Measurements from ENCODE around the gene KPNA6. TPM values are rescaled to one million over a fixed set of nuclear protein-coding genes. Genes with fewer than 3 reads are reported as not detected.

Gene KPNA6
- total and polyA plus RNA-seq, 9 of the 15 experiments (the other 6 are each of a cell fraction or from before 2014, with no cell fraction given) = 20.1 to 54.6 (median 32.2) TPM

- 0 out of 2 replicates have a peak, but pooled peaks have one; percentile 28 for TF ChIP-seq CUX1 (CRISPR knock-in tag; IDR thresholded peaks at IDR 0.05)
- no peak for TF ChIP-seq TRIM25 (IDR thresholded peaks at IDR 0.05; ENCODE audit: borderline replicate concordance)
- no peak for TF ChIP-seq HCFC1 (IDR thresholded peaks at IDR 0.05; ENCODE audit: low read depth, low read length)
- TF ChIP-seq TCF15 (CRISPR knock-in tag; IDR thresholded peaks at IDR 0.05) = peak; percentile 84
- TF ChIP-seq CCAR2 (IDR thresholded peaks at IDR 0.05; ENCODE audit: low read depth, low read length) = no peak
- TF ChIP-seq EGR1 (conservative IDR thresholded peaks at IDR 0.05) = no peak
- no peak for TF ChIP-seq GATAD2B (IDR thresholded peaks at IDR 0.05; ENCODE audit: borderline replicate concordance)
- TF ChIP-seq MTA1 (IDR thresholded peaks at IDR 0.05; ENCODE audit: borderline replicate concordance) = no peak
- no peak for TF ChIP-seq ZNF75A (CRISPR knock-in tag; IDR thresholded peaks at IDR 0.05)
- TF ChIP-seq HMG20B (CRISPR knock-in tag; IDR thresholded peaks at IDR 0.05) = no peak
- TF ChIP-seq ARID1B (IDR thresholded peaks at IDR 0.05) = 0 out of 2 replicates have a peak, but pooled peaks have one; percentile 20
- TF ChIP-seq DNMT1 (IDR thresholded peaks at IDR 0.05) = no peak
- no peak for TF ChIP-seq CREB3 (tag; conservative IDR thresholded peaks at IDR 0.05; ENCODE audit: low read depth)
- no peak for TF ChIP-seq CC2D1A (IDR thresholded peaks at IDR 0.05)
- no peak for TF ChIP-seq XRCC4 (IDR thresholded peaks at IDR 0.05; ENCODE audit: extremely low read depth, insufficient read depth, insufficient read length)
- no peak for TF ChIP-seq CREM (IDR thresholded peaks at IDR 0.05; ENCODE audit: low read depth)
- TF ChIP-seq PBX2 (CRISPR knock-in tag; IDR thresholded peaks at IDR 0.05; ENCODE audit: low read depth) = no peak
- no peak; the same call in 1 of the 2 replicates for TF ChIP-seq PBX2 (tag; conservative IDR thresholded peaks at IDR 0.05; ENCODE audit: low read depth)
- TF ChIP-seq PPARD (CRISPR knock-in tag; IDR thresholded peaks at IDR 0.05) = peak; percentile 12; the same call in 1 of the 2 replicates
- peak; percentile 60; the same call in 1 of the 2 replicates for TF ChIP-seq ZNF140 (CRISPR knock-in tag; IDR thresholded peaks at IDR 0.05)
Observed at GRCh38 chr1:32179193-32179442, 71.3 kb downstream of the KPNA6 start (continued).
